ENCODE measurements around the gene ATP6V1C2.

Gene ATP6V1C2

DNA sequence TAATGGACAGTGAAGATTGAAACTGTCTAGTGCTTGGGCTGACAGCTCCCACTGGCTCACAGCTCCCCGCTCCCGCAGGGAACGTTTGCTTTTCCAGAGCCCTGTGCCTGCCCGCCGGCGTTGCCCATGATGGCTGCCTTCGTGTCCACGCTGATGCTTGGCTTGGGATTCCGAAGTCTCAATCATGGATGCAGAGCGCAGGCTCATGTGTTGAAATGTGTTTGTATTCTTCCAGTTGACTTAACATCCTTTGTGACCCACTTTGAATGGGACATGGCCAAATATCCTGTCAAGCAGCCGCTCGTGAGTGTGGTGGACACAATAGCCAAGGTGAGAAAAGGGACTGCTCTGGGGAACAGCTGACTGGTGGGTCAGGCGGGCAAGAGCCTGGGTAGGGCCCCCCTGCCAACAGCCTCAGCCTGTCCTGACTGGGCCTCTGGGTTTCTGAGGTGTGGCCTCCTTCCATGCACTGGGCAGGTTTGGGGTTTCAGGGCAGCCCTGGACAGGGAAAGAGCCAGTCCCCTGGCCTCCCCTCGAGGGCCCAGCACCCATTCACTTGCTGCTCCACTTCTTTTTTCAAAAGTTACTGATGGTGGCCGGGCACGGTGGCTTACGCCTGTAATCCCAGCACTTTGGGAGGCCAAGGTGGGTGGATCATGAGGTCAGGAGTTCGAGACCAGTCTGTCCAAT is 42.8 kb downstream of the ATP6V1C2 start:
- no peak for DNase-seq (ENCODE audit: low spot score)
- TF ChIP-seq CTCF (IDR thresholded peaks at IDR 0.05; ENCODE audit: extremely low read depth, insufficient read depth, missing control alignments), result no peak
- in situ Hi-C loops (cut with MboI; ENCODE audit: low pct_unique_long_range_greater_than_20kb, low sequenced_read_pairs, unreplicated experiment), result no loop called here

DNA sequence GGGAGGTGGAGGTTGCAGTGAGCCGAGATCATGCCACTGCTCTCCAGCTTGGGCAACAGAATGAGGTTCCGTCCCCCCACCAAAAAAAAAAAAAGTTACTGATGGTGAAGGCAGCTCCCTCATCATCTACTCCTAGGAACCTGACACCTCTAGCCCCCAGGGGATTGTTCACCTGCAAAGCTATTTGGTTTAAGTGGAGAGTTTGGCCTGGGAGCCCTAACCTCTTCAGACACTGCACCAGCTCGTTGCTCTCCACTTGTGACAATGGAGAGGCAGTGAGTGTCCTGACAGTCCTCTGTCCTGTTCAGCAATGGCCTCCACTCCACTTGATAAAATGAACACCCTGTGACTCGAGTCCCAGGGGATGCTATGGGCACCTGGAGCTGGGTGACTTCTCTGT is 43.5 kb downstream of the ATP6V1C2 start:
- in situ Hi-C loops (cut with MboI; ENCODE audit: low pct_unique_long_range_greater_than_20kb, low sequenced_read_pairs, unreplicated experiment), result no loop called here
- no peak for DNase-seq (ENCODE audit: low spot score)
- no peak for TF ChIP-seq CTCF (IDR thresholded peaks at IDR 0.05; ENCODE audit: extremely low read depth, insufficient read depth, missing control alignments)

- in situ Hi-C loops (cut with MboI; ENCODE audit: low pct_unique_long_range_greater_than_20kb, low sequenced_read_pairs, unreplicated experiment), result no loop called here
- TF ChIP-seq CTCF (IDR thresholded peaks at IDR 0.05; ENCODE audit: extremely low read depth, insufficient read depth, missing control alignments), result no peak
- no peak for DNase-seq (ENCODE audit: low spot score)
Measured at GRCh38 chr2:10765461-10765860, 44.0 kb downstream of the ATP6V1C2 start.

DNA sequence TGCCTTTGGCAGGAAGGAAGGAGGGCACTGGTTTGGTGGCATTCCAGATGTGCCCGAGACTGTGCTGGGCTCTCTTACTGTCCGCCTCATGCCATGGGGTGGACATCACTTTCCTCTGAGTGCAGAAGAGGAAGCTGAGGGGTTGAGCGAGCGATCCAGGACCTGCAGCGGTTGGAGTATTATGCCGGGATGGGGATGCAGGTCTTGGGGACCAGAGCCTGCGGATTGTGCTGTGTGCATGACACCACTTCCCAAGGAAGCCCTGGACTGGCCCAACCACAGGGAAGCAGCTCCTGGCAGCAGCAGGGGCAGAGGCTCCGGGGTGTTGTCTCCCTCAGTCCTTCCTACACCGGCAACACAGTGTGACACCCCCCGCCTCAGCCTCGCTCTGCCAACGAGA is 44.5 kb downstream of the ATP6V1C2 start:
- no peak for DNase-seq (ENCODE audit: low spot score)
- TF ChIP-seq CTCF (IDR thresholded peaks at IDR 0.05; ENCODE audit: extremely low read depth, insufficient read depth, missing control alignments), result no peak
- in situ Hi-C loops (cut with MboI; ENCODE audit: low pct_unique_long_range_greater_than_20kb, low sequenced_read_pairs, unreplicated experiment), result no loop called here

GRCh38 chr2:10768063-10768507 is 46.7 kb downstream of the ATP6V1C2 start:
- in situ Hi-C loops (cut with MboI; ENCODE audit: low pct_unique_long_range_greater_than_20kb, low sequenced_read_pairs, unreplicated experiment), result no loop called here

GRCh38 chr2:10770956-10771750 is 49.7 kb downstream of the ATP6V1C2 start:
- TF ChIP-seq CTCF (IDR thresholded peaks at IDR 0.05; ENCODE audit: extremely low read depth, insufficient read depth, missing control alignments), result no peak
- in situ Hi-C loops (cut with MboI; ENCODE audit: low pct_unique_long_range_greater_than_20kb, low sequenced_read_pairs, unreplicated experiment), result no loop called here
- no peak for DNase-seq (ENCODE audit: low spot score)

More at GRCh38 chr2:10768063-10768507, 46.7 kb downstream of the ATP6V1C2 start:
- TF ChIP-seq CTCF (IDR thresholded peaks at IDR 0.05; ENCODE audit: extremely low read depth, insufficient read depth, missing control alignments), result no peak
- DNase-seq (ENCODE audit: low spot score), result no peak
